DND-41 (cell line): ENCODE results near the gene AMD1.

Source experiments
- EZH2 ChIP-seq: IDR thresholded peaks from 3 replicates; pipeline ENCODE4 v1.6.1; 2012; ENCODE audit warnings: borderline replicate concordance, low read depth, mild to moderate bottlenecking, moderate library complexity, low read length, inconsistent platforms; ENCODE audit not compliant: severe bottlenecking
- TF ChIP-seq, protein P1 (sequence below): IDR thresholded peaks from 2 replicates; pipeline ENCODE4 v1.5.1; 2012; ENCODE audit warnings: borderline replicate concordance, low read length, moderate library complexity, mild to moderate bottlenecking; ENCODE audit not compliant: poor library complexity, severe bottlenecking; ENCODE audit errors: extremely low read depth

GRCh38 chr6:110874880-110875547 lies 429 bp downstream of the AMD1 start:
- TF ChIP-seq, protein P1, sequence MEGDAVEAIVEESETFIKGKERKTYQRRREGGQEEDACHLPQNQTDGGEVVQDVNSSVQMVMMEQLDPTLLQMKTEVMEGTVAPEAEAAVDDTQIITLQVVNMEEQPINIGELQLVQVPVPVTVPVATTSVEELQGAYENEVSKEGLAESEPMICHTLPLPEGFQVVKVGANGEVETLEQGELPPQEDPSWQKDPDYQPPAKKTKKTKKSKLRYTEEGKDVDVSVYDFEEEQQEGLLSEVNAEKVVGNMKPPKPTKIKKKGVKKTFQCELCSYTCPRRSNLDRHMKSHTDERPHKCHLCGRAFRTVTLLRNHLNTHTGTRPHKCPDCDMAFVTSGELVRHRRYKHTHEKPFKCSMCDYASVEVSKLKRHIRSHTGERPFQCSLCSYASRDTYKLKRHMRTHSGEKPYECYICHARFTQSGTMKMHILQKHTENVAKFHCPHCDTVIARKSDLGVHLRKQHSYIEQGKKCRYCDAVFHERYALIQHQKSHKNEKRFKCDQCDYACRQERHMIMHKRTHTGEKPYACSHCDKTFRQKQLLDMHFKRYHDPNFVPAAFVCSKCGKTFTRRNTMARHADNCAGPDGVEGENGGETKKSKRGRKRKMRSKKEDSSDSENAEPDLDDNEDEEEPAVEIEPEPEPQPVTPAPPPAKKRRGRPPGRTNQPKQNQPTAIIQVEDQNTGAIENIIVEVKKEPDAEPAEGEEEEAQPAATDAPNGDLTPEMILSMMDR, result no peak
- no peak for TF ChIP-seq EZH2
